ENCODE data around the gene EIF4G1.

EIF4G1 gene

DNA sequence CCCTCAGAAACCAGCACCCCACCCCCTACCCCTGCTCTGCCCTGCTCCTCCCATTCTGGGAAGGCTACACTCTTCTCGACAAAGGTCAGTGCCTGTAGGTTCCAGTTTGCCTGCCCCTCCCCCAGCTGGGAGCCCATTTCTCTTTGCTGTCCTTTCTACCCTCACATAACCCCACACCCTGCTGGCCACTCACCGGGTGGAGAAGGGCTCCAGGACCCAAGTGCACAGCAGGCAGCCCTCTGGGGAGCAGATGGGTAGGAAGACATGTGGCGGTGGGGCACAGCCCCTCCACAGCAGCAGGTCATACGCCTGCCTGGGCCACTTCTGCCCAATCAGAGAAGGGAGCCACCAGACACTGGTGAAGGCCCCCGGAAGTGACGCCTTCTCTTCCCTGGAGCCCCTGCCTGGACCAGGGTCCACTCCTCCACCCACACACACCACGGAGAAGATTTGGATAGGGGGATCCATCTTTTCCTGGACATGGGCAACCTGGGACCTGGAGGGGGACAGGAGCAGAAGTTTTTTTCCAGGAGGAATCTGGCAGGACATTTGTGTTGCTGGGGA is 63.6 kb downstream of the EIF4G1 start, which contains the start of gene THPO:
Gene THPO (minus strand): TSS at position 326 of the 564 bp plus-strand sequence. CDS start 1,948 bp downstream, outside the sequence.
- H3K27me3 ChIP-seq (ENCODE audit: control insufficient read depth, low read length), result peaks cover 50% of the 10 kb centered on the region
- H3K36me3 ChIP-seq (ENCODE audit: control insufficient read depth, low read length), result no peaks in the 10 kb centered on the region
- no peaks in the 10 kb centered on the region for H3K9me2 ChIP-seq (replicated peaks; ENCODE audit: control insufficient read depth, low read length)
- no peak within 1 kb of the TSS for H3K27ac ChIP-seq (ENCODE audit: low read depth, low read length)
- H3K79me2 ChIP-seq (ENCODE audit: control insufficient read depth, low read length), result no peaks in the 10 kb centered on the region
- no peaks in the 10 kb centered on the region for H3K9me3 ChIP-seq (ENCODE audit: control insufficient read depth, insufficient read depth, low read length)
- no peaks in the 10 kb centered on the region for H3F3A ChIP-seq (ENCODE audit: control insufficient read depth, insufficient read depth)
- no peak within 1 kb of the TSS for H3K4me3 ChIP-seq (ENCODE audit: low read length)
- peaks cover 6% of the 10 kb centered on the region; the same call in 1 of the 2 replicates for H3K4me1 ChIP-seq (ENCODE audit: control insufficient read depth, low read length)
- H3K4me2 ChIP-seq (ENCODE audit: low read length), result no peak within 1 kb of the TSS
- no peaks in the 10 kb centered on the region for H4K20me1 ChIP-seq (ENCODE audit: control insufficient read depth, insufficient read depth, low read depth, low read length)
- no peak for TF ChIP-seq EZH2phosphoT487 (IDR thresholded peaks at IDR 0.05; ENCODE audit: borderline replicate concordance, low read length)
- TF ChIP-seq, protein P1, sequence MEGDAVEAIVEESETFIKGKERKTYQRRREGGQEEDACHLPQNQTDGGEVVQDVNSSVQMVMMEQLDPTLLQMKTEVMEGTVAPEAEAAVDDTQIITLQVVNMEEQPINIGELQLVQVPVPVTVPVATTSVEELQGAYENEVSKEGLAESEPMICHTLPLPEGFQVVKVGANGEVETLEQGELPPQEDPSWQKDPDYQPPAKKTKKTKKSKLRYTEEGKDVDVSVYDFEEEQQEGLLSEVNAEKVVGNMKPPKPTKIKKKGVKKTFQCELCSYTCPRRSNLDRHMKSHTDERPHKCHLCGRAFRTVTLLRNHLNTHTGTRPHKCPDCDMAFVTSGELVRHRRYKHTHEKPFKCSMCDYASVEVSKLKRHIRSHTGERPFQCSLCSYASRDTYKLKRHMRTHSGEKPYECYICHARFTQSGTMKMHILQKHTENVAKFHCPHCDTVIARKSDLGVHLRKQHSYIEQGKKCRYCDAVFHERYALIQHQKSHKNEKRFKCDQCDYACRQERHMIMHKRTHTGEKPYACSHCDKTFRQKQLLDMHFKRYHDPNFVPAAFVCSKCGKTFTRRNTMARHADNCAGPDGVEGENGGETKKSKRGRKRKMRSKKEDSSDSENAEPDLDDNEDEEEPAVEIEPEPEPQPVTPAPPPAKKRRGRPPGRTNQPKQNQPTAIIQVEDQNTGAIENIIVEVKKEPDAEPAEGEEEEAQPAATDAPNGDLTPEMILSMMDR (IDR thresholded peaks at IDR 0.05; ENCODE audit: low read depth, low read length, poor library complexity, severe bottlenecking), result no peak

DNA sequence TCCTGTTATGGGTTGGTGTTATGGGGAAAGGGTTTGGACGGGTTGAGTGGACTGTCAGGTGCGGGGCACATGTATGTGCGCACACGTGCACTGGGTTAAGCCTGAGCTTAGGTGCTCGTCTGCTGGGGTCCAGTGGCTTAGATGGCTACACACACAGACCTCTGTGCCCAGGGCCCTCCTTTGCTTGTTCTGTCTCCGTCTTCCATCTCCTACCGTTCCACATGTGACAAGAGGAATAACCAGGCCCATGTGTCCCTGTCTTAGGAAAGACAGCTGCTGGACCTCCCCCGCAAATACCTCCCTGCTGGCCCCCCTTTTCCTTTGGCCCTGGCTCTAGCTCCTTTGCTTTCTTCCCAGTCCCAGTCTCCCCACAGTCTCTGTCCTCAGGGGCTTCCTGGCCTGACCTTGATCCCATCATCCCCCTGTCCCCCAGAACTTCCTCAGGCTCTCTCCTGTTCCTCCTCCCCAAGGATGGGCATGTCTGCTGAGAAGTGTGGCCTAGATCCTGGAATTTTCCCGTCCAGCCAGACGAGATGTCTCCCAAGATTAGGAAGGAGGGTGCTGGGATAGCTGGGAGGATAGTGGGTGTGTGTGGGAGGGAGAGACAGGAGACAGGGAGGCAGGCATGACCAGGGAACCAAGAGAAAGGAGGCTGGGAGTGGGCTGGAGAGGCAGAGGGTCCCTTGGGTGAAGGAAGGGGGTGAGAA is 64.4 kb downstream of the EIF4G1 start:
- Histone ChIP-seq H3K9me3 (ENCODE audit: control insufficient read depth, insufficient read depth, low read length) (no peaks in the 10 kb centered on the region), H3K4me1 (ENCODE audit: control insufficient read depth, low read length) (peaks cover 6% of the 10 kb centered on the region; the same call in 1 of the 2 replicates), H3K36me3 (ENCODE audit: control insufficient read depth, low read length) (no peaks in the 10 kb centered on the region), H4K20me1 (ENCODE audit: control insufficient read depth, insufficient read depth, low read depth, low read length) (no peaks in the 10 kb centered on the region), H3K4me2 (ENCODE audit: low read length) (no peak overlapping the region), H3K27me3 (ENCODE audit: control insufficient read depth, low read length) (peaks cover 44% of the 10 kb centered on the region), H3K4me3 (ENCODE audit: low read length) (no peak overlapping the region), H3F3A (ENCODE audit: control insufficient read depth, insufficient read depth) (no peaks in the 10 kb centered on the region), H3K79me2 (ENCODE audit: control insufficient read depth, low read length) (no peaks in the 10 kb centered on the region), H3K9me2 (replicated peaks; ENCODE audit: control insufficient read depth, low read length) (no peaks in the 10 kb centered on the region), H3K27ac (ENCODE audit: low read depth, low read length) (no peak overlapping the region)
- TF ChIP-seq, protein P1 (IDR thresholded peaks at IDR 0.05; ENCODE audit: low read depth, low read length, poor library complexity, severe bottlenecking), result no peak
- TF ChIP-seq EZH2phosphoT487 (IDR thresholded peaks at IDR 0.05; ENCODE audit: borderline replicate concordance, low read length), result no peak

DNA sequence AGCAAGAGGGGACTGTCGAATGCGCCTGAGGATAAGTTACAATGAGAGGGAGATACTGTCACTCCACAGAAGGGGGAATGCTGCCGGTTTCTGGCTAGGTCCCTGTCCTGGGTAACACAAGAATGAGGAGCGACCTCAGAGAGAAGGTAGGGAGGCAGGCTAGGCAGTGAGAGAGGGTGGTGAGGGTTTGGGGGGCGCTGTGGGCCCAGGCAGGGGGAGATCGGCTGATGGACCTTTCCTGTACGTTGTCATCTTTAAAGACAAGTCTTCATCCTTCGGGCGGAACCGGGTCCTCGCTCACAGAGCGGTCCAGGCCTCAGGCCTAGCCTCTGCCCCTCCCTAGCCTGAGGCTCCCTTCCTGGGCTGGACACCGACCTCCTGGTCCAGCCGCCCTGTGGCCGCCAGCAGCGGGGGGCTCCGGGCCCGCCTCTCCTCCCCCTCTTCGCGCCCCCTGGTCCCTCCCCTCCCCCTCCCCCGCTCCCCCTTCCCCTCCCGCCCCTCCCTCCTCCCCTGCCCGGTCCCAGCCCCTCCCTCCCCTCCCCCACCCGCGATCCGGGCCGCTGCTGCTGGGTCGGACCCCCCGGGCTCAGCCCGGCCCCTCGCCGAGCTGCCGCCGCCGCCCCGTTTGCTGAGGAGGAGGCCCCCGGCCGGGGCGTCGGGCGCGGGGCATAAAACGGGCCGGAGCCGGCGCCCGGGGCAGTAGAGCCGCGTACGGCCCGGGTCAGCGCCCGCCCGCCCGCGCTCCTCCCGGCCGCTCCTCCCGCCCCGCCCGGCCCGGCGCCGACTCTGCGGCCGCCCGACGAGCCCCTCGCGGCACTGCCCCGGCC is 65.2 kb downstream of the EIF4G1 start, which contains the start of gene CHRD:
Gene CHRD (plus strand): TSS at position 697 of the 827 bp plus-strand sequence. CDS start 265 bp downstream, outside the sequence.
- Histone ChIP-seq H3K9me3 (ENCODE audit: control insufficient read depth, insufficient read depth, low read length) (no peaks in the 10 kb centered on the region), H3K4me2 (ENCODE audit: low read length) (no peak within 1 kb of the TSS), H3K36me3 (ENCODE audit: control insufficient read depth, low read length) (no peaks in the 10 kb centered on the region), H3K4me3 (ENCODE audit: low read length) (no peak within 1 kb of the TSS), H3K4me1 (ENCODE audit: control insufficient read depth, low read length) (peaks cover 6% of the 10 kb centered on the region; the same call in 1 of the 2 replicates), H4K20me1 (ENCODE audit: control insufficient read depth, insufficient read depth, low read depth, low read length) (no peaks in the 10 kb centered on the region), H3K27ac (ENCODE audit: low read depth, low read length) (no peak within 1 kb of the TSS), H3K9me2 (replicated peaks; ENCODE audit: control insufficient read depth, low read length) (no peaks in the 10 kb centered on the region), H3K79me2 (ENCODE audit: control insufficient read depth, low read length) (no peaks in the 10 kb centered on the region), H3F3A (ENCODE audit: control insufficient read depth, insufficient read depth) (no peaks in the 10 kb centered on the region), H3K27me3 (ENCODE audit: control insufficient read depth, low read length) (peaks cover 44% of the 10 kb centered on the region)
- TF ChIP-seq EZH2phosphoT487 (IDR thresholded peaks at IDR 0.05; ENCODE audit: borderline replicate concordance, low read length), result 0 out of 2 replicates have a peak, but pooled peaks have one; percentile 45
- TF ChIP-seq, protein P1 (IDR thresholded peaks at IDR 0.05; ENCODE audit: low read depth, low read length, poor library complexity, severe bottlenecking), result no peak
